ENCODE results near the gene OGFRL1.

DNA sequence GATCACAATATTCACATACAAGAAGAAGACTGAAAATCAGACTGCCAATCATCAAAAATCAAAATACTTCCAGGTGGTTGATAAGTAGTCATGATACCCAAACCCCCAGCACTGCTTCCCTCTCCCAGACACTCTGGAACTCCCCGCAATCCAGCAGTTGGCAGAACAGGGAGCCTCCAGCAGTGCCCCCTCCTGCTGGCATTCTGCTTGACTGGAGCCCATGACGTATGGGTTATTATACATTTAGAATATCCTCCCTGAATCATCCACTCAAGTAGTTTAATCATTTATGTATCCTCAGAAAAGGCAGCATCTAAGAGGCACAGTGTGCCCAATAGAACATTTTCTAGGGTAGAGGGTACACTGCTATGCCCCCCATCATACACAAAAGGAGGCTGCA lies 9.3 kb upstream of the OGFRL1 start:
- TF ChIP-seq SMC3 (conservative IDR thresholded peaks at IDR 0.05; ENCODE audit: insufficient read depth, low read depth, low read length) = no peak
- TF ChIP-seq ZNF717 (CRISPR knock-in tag; IDR thresholded peaks at IDR 0.05) = no peak
- no peak for TF ChIP-seq NR2C1 (IDR thresholded peaks at IDR 0.05)
- no peak for TF ChIP-seq NR2C1 (tag; IDR thresholded peaks at IDR 0.05)
- no peak for TF ChIP-seq NFRKB (IDR thresholded peaks at IDR 0.05; ENCODE audit: low read depth)
- no peak for TF ChIP-seq POLR2AphosphoS5 (IDR thresholded peaks at IDR 0.05; ENCODE audit: control insufficient read depth, insufficient read depth, low read depth, low read length)
- TF ChIP-seq, protein P1, sequence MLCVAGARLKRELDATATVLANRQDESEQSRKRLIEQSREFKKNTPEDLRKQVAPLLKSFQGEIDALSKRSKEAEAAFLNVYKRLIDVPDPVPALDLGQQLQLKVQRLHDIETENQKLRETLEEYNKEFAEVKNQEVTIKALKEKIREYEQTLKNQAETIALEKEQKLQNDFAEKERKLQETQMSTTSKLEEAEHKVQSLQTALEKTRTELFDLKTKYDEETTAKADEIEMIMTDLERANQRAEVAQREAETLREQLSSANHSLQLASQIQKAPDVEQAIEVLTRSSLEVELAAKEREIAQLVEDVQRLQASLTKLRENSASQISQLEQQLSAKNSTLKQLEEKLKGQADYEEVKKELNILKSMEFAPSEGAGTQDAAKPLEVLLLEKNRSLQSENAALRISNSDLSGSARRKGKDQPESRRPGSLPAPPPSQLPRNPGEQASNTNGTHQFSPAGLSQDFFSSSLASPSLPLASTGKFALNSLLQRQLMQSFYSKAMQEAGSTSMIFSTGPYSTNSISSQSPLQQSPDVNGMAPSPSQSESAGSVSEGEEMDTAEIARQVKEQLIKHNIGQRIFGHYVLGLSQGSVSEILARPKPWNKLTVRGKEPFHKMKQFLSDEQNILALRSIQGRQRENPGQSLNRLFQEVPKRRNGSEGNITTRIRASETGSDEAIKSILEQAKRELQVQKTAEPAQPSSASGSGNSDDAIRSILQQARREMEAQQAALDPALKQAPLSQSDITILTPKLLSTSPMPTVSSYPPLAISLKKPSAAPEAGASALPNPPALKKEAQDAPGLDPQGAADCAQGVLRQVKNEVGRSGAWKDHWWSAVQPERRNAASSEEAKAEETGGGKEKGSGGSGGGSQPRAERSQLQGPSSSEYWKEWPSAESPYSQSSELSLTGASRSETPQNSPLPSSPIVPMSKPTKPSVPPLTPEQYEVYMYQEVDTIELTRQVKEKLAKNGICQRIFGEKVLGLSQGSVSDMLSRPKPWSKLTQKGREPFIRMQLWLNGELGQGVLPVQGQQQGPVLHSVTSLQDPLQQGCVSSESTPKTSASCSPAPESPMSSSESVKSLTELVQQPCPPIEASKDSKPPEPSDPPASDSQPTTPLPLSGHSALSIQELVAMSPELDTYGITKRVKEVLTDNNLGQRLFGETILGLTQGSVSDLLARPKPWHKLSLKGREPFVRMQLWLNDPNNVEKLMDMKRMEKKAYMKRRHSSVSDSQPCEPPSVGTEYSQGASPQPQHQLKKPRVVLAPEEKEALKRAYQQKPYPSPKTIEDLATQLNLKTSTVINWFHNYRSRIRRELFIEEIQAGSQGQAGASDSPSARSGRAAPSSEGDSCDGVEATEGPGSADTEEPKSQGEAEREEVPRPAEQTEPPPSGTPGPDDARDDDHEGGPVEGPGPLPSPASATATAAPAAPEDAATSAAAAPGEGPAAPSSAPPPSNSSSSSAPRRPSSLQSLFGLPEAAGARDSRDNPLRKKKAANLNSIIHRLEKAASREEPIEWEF (CRISPR knock-in tag; IDR thresholded peaks at IDR 0.05) = no peak
- TF ChIP-seq ZFX (CRISPR knock-in tag; IDR thresholded peaks at IDR 0.05) = no peak
- TF ChIP-seq, protein P2, sequence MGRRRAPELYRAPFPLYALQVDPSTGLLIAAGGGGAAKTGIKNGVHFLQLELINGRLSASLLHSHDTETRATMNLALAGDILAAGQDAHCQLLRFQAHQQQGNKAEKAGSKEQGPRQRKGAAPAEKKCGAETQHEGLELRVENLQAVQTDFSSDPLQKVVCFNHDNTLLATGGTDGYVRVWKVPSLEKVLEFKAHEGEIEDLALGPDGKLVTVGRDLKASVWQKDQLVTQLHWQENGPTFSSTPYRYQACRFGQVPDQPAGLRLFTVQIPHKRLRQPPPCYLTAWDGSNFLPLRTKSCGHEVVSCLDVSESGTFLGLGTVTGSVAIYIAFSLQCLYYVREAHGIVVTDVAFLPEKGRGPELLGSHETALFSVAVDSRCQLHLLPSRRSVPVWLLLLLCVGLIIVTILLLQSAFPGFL (CRISPR knock-in tag; IDR thresholded peaks at IDR 0.05) = no peak
- no peak for TF ChIP-seq GTF2F1 (IDR thresholded peaks at IDR 0.05; ENCODE audit: low read depth, low read length)
- TF ChIP-seq KHSRP (IDR thresholded peaks at IDR 0.05) = no peak
